Embryonic facial prominence (tissue), 1 donor: ENCODE results near the gene NT5DC3.

ENCODE experiments used
- DNase-seq: peaks from one replicate; pipeline ENCODE4 v3.0.0-alpha.2; 2016; ENCODE audit errors: extremely low spot score

Gene NT5DC3

DNA sequence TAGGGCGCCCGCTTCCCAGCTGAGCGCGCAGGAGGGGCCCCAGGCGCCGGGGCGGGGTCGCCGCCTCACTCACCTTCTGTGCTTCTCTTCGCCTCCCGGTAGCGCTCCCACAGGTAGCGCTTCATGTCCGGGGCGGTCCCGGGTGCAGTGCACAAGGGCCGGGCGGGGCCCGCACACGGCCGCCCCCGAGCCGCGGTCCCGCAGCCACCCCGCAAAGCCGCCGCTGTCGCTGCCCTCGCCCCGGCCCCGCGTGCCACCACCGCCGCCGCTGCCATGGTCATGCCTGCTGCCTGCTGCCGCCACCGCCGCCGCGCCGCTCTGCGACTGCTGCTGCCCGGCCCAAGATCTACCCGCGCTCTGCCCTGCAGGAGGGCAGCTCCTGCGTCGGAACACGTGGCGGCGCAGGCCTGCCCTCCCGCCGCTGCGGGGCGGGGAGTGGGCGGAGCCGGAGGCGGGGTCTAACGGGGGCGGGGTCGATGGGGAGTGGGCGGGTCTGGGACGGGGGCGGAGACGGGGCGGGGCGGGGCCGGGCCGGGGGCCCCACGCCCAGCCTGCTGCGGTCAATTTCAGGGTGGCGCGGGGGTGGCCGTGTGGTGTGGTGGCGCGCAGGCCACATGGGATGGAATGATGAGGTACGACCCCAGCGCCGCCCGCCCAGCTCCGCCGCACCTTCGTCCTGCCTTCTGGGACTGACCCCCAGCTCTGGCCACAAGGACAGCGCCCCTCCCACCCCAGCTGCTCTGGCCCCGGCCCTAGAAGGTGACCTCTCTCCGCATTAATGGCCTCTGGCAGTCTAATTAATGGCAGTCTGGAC, at the start of gene NT5DC3:
TSS of gene NT5DC3 (minus strand) at position 359 of the 814 bp plus-strand sequence. CDS start at position 281, 78 bp downstream.
- DNase-seq = peak; percentile 56

DNA sequence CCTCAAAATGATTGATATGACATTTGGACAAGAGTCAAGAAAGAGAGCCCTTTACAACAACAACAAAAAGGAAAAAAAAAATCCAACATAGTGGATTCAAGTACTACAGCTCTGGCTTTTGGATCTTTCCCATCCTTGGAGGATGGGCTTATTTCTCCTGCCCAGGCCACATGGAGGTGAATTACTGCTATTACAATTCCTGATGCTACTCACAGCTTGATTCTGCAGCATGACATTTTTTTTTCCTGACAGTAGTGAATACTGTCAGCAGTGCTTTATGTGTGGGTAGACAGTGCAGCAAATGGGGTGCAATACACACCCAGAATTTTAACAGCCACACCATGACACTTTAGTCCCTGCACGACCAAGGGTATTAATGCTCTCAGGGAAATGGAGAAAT, 46.7 kb upstream of the NT5DC3 start:
- no peak for DNase-seq

DNA sequence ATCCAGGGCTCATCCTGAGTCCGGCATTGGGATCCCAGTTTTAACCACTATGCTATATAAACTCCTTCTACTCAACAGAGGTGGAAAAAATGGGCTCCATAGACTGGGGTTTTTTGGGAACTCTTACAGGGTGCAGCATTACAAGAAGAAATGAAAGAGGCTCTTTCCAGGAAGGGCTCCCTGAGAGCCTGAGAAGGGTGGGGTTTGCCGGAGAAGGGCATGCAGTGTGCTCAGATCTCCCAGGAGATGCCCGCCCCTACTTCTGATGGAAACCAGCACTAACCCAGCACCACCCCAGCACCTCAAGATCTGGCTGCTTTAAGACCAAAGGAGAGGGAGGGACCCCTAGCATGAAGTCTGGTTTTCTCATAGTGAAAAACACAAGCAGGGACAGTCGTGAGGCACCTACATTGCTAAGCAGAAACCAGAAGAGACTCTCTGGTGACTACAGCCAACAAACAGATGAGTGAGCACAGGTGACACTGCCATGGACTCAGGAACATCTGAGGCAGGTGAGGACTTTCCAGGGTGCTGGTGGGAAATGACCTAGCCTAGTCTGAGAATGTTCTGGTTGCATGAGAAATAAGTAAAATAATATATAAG, 45.3 kb upstream of the NT5DC3 start:
- DNase-seq = no peak

DNA sequence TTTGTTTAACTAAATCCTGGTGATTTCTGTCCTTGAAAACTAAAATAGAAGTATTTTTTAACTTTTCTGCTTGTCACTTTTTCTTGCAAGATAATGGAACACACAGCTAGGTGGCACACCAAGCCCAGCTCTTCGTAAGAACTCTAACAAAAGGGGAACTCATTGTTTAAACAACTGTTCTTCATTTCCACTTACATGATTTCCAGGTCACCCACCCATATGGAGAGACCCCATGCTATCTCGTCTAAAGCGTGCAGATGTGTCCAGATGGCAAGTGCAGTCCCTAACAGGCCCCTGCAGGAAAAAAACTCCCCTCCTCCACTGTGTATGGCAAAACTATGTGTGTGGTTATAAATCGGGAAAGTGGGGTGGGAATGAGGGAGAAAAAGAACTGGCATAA, 43.3 kb upstream of the NT5DC3 start:
- DNase-seq = peak; percentile 33

DNA sequence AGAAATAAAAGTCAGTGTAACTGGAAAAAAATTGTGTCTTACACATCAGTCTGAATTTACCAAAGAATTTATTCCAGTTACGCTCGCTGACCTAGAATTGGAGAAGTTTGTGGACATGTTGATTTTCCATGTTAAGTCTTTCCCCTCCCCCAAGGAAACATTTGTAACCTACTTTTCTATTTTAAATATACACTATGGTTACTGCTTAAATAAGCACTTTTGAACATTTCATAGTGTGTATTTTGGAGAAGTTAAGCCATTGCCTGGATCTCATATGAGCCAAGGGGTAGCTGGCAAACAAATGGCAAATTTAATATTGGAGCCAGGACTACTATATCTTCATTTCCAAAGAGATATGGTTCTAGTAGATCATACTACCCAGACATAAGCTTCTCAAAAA, 42.9 kb upstream of the NT5DC3 start:
- no peak for DNase-seq

DNA sequence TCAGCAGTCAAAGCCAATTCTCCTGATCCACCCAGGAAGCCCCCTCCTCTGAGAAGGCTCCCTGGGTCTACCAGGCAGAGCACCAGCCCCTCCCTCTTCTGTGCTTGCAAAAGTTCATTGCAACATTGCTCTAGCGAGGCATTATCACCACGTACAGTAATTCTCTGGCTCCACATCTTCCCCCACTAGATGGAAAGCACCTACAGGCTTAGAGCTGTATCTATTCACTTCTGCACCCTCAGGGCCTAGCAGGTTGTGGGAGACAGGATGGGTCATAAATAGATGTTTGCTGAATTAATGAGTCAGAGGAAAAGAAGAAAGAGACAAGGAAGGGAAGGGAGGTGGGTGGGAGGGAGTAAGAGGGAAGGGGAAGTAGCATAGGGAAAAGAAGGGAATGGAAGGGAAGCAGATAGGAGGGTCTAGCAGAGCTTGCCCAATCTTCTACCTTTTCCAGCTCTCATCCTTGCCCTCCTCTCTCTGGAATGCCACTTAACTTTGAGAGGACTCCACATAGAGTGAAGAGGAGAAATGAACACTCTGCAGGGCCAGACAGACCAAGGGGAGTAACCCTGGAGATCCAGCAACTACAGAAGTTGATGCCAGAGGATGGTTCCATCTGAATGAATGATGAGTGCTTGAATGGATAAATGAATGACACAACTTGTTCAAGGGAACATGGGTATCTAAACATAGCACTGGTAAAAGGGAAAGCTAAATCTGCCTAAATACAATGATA, 42.0 kb upstream of the NT5DC3 start:
- no peak for DNase-seq

DNA sequence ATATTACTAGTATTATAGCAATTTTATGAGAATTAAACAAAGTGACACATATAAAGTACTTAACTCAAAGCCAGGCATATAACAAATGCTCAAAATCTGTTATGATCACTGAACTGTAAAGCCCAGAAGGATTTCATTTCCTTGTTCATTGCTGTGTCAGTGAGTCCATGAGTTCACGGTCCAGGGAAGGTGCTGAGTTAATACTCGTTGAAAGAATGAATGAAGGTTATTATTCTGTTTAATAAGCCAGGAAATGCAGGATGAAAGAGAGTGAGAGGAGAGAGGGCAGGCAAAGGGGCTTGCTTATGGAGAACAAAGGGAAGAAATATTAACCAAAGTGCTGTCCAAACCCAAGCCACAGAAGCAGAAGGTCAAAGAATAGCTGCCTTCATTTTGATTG, 40.2 kb upstream of the NT5DC3 start:
- DNase-seq = no peak

DNA sequence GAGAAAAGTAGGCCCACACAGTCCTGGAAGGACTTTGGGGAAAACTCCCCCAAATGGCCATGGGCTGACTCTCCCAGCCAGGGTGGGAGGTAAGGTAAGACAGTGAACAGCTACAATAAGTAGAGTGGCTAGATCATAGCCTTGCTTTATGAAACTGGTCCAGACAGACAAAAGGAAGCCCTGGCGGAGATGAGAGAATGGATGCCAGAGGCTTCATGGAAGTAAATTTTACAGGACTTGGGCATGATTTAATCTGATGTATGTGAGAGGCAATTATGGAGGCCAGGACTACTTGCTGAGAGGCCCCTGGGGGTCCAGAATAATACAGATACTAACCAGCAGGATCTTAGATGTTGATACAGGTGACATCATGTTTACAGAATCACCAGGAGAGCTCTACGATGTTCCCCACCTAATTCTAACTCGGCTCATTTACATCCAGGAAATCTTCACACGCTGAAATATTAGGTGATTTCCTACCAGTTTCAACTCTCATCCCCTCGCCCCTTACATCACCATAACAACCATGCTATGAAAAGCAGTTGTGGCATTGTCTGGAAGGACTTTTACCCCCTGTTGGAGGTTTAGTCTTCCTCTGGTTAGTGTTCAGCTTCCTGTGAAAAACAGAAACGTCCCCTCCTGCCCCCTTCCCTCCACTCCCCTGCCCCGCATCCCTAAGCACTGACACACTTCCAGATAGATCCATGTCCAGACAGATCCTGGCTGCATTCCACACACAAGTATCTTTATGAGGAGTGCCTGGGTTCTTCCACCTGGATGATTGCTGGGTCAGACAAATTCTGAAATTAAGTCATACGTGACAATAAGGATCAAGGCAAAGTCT, 39.5 kb upstream of the NT5DC3 start:
- no peak for DNase-seq

DNA sequence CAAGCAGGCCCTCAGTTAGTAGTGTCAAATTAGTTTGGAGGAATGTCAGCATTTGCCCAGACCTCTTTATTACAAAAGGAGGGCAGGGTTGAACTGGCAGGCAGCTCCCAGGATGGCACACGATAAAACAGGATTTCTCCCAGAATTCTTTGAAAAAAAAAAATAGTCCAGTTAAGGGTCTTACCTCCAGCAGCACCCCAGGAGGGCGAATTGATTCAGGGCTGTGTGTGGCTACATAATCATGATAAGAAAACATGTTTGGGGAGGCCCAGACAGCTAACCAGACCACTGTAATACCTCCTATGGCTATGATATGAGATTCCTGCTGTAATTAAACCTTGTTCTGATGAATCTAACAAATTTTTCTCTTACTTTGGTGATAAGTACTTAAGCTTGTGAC, 38.8 kb upstream of the NT5DC3 start:
- DNase-seq = no peak

DNA sequence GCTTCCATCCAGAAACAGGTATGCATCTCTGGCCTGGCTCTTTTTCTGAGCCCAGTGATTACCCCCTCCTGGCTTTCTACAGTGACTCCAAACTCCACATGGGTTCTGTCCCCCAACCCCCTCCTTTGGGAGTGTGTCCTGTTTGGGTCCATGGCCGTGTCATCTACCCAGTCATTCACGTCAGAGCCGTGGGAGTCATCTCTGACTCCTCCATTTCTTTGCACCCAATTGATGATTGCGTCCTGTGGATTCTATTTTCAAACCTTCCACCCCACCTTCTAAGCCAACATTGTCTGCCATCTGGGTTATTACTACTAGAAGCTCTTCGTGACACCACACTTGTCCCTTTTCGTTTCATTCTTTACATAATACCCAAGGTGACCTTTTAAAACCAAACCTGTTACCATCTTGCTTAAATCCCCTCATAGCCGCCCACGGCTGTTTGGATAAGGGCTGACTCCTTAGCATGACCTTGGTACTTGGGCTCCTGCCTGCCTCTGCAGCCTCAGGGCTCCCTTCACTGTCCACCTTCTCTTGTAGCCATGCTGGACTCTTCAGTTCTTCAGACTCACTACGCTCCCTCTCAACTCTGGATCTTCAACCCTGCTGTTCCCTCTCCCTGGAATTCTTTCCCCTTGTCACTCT, 38.1 kb upstream of the NT5DC3 start:
- DNase-seq = no peak

DNA sequence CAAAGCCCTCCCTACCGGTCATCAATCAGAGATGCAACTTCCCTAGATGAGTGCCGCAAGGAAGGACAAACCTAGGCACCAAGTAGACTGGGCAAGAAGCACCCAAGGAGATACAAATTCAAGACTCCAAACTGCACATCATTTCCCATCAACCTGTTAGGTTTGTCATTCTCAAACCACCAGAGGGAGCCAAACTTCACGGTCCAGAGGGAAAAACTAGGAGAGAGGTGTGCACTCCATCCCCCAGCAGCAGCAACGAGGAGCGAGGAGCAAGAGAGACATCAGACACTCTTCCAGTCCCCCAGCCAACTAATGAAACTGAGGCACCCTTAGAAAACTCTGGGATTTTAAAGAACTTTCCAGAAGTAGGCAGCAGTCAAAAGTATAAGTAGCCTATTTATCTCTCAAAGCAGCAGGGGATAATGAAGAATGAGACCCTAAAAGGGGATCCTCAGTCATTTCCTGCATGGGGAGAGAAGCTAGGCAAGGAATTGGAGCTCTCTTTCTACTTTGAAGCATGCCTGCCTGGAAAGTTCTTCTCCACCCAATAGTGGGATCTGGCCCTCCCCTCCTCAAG, 37.0 kb upstream of the NT5DC3 start:
- DNase-seq = no peak

DNA sequence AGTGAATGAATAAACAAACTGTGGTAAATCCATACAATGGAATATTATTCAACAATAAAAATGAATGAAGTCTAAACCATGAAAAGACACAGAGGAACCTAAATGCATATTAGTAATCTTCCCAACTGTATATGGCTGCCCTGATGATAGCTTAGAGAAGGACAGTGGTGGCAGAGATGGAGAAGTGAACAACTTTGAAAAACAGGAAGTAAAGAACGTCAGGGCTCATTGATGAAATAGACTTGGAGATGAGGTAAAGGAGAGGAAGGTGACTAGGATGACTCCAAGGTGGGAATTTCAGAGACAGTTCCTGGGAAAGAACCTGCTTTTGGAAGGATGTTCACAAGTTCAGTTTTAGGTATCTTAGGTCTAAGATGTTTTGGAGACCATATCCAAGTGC, 36.3 kb upstream of the NT5DC3 start:
- DNase-seq = no peak

DNA sequence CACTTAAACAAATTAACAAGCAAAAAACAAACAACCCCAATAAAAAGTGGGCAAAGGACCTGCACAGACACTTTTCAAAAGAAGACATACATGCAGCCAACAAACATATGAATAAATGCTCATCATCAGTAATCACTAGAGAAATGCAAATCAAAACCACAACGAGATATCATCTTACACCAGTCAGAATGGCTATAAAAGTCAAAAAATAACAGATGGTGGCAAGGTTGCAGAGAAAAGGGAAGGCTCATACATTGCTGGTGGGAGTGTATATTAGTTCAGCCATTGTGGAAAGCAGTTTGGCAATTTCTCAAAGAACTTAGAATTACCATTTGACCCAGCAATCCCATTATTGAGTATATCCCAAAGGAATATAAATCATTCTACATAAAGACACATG, 34.6 kb upstream of the NT5DC3 start:
- no peak for DNase-seq

DNA sequence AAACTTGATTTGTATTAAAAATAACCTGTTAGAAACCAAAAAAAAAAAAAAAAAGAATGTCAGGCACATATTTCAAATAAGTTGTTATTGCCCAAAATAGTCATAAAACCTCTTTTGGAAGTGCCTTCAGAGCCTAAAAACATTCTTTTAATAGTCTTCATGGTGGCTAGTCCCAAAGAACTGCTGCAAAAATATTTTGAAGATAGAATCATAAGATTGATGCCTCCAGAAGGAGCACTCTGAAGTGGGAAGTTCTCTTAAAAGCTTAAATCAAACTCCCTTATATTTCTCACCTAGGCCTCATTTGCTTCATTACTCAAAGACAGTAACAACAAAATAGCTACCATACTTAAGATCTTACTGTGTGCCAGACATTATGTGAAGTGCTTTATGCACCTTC, 27.2 kb upstream of the NT5DC3 start:
- DNase-seq = no peak

DNA sequence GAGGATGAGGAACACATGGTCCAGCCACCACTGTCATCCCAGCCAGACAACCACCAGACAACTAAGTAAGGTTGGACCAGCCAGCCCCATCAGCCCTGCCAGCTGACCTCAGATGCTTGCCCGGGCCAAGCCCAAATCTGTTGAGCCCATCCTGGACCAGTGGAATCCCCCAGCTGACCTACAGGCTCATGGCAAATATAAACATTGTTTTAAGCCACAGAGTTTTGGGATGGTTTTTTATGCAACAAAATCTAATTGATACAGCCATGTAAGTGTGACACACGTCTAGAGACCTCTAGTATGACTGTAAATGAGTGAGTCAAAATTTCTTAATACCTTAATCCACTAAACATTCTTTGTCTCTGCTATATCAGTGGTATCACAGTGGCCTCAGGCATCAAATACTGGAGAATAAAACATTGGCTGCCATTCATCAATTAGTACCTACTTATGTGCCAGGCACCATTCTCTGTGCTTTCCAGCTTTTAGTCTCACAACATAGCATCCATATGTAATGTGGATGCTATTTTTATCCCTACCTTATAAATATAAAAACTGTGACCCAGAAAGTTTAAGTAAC, 24.2 kb upstream of the NT5DC3 start:
- DNase-seq = no peak

DNA sequence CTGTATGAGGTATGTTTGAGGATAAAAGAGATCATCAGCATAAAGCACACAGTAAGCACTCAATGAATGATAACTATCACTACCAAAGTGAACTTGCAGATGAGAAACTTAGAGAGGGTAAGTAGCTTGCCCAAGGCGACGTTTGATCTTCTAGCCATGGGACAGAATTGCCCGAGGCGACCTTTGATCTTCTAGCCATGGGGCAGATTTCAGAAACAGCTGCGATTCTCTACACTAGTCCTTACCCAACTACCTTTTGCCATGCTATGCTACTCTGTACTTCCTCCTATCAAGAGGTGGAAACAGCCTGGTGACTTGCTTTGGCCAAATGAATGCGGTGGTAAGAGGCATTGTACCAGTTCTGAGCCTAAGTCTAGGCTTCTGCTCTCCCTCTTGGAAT, 23.7 kb upstream of the NT5DC3 start:
- no peak for DNase-seq

DNA sequence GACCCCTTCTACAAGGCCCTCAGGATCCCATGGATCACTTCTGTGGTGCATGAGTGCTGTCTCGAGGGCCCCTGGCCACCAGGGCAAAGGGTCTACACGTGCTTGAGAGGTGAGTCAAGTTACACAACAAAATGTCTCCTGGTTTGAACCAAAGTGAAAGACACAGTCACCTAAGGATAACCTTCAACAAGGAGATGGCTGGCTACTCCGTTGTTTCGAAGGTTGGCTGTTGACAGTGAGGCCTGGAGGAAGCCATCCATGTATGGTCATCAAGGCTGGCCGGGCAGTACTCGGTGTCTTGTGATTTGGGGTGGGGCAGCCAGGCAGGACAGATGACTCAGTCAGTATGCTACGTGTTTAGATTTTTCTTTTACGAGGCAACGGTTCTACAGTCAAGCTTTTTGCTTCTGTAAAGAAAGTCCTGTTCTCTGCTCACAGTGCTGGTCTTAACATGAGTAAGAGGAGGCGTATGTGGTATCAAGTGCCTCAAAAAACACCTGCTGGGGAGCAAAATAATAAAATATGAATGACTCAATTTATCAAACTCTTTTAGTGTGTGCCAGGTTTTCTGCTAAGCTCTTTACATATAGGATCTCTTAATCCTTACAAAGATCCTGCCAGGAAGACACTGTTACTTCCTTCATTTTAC, 18.0 kb upstream of the NT5DC3 start:
- DNase-seq = no peak

DNA sequence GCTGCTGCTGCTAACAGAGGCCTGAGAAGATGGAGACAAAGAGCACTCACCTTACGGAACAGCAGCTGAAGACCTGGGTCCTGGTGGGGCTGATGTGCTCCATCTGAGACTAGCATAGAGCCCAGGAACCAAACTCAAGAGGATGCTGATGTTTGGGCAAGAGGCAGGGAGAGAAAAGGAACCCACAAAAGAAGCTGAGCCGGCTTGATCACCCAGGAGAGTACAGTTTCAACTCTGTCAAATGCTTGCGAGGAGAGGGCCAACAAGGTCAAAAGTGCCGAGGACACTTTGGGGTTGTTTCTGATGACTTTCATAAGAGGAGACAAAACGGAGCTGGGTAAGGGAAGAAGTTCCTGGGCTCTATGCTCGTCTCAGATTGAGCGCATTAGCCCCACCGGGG, 17.3 kb upstream of the NT5DC3 start:
- no peak for DNase-seq

DNA sequence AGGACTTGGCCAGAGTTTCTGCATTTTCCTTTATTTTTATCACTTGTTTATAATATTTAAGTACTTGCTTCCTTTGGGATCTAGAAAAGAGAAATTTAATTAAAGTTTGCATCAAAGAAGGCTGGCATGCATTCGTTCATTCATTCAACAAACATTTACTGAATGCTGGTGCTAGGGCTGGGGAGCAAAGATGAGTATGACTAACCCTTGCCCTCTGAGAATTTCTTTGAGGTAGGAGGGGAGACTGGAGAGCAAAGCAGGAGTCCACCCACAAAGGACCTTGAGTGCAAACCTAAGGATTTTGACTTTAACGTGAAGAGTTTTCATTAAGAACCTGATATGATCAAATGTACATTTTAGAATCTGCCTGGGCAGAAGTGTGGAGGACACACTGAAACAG, 16.1 kb upstream of the NT5DC3 start:
- no peak for DNase-seq
